Chondrocyte (in vitro differentiated cells): ENCODE data around the gene AGO3. TPM values are rescaled to one million over a fixed set of nuclear protein-coding genes. Genes with fewer than 3 reads are reported as not detected.

Experiments
- DNase-seq: peaks from one replicate; pipeline ENCODE4 v3.0.0; 2021; ENCODE audit warnings: mixed read lengths, low spot score
- H3K27ac Mint-ChIP-seq: one replicate; pipeline ENCODE4 v1.8.0; 2021; ENCODE audit warnings: mild to moderate bottlenecking, moderate library complexity, mixed read lengths; ENCODE audit not compliant: unreplicated experiment
- H3K27me3 Mint-ChIP-seq: 2 replicates; pipeline ENCODE4 v1.8.0; 2021; ENCODE audit warnings: low read depth, mixed read lengths
- H3K36me3 Mint-ChIP-seq: 2 replicates; pipeline ENCODE4 v1.8.0; 2021; ENCODE audit warnings: low read depth, mixed read lengths
- H3K4me1 Mint-ChIP-seq: 2 replicates; pipeline ENCODE4 v1.8.0; 2021; ENCODE audit warnings: low read depth, mild to moderate bottlenecking, mixed read lengths
- H3K4me3 Mint-ChIP-seq: one replicate; pipeline ENCODE4 v1.8.0; 2021; ENCODE audit warnings: mild to moderate bottlenecking, moderate library complexity, mixed read lengths; ENCODE audit not compliant: unreplicated experiment
- H3K9me3 Mint-ChIP-seq: 2 replicates; pipeline ENCODE4 v1.8.0; 2021; ENCODE audit warnings: low read depth, mixed read lengths
- total RNA-seq: library from RNA; stranded (reverse); gene quantifications from 3 replicates; pipeline ENCODE4 v1.2.1, GENCODE V29; 2021
- TF ChIP-seq, protein P1 (sequence below): fragments of 200-600 bp; sonication (generic); IDR thresholded peaks from 2 replicates; pipeline ENCODE4 v1.5.0; 2021; ENCODE audit warnings: antibody characterized with exemption, mild to moderate bottlenecking, moderate library complexity

Gene AGO3
- total RNA-seq, 1 donor from 2014 or later: 26.1 TPM

DNA sequence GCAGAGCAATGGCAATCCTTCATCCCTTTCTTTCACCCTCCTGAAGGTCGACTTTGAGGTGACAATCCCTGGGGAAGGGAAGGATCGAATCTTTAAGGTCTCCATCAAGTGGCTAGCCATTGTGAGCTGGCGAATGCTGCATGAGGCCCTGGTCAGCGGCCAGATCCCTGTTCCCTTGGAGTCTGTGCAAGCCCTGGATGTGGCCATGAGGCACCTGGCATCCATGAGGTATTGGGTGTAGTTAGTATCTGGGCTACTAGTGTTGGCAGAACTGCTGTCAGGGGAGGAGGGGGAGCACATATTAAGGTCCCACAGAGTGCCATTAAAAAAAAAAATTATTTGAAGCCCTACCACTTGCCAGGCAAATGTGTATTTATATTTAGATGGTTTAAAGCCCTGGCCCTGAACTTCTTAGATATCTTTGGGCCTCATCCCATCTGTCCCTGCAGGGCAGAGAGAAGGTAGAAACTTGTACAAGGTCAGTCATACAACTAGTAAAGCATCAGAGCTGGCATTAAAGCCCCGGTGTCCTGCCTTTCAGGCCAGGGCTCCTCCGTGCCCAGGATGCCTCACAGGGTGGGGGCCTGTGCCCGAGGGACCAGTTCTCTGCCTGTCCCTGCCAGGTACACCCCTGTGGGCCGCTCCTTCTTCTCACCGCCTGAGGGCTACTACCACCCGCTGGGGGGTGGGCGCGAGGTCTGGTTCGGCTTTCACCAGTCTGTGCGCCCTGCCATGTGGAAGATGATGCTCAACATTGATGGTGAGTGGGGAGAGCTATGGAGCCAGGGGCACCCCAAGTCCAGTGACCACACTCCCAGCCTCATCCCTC is 37.6 kb upstream of the AGO3 start:
- H3K36me3 Mint-ChIP-seq: peaks cover 28% of the 10 kb centered on the region
- H3K27me3 Mint-ChIP-seq: no peaks in the 10 kb centered on the region
- no peaks in the 10 kb centered on the region for H3K9me3 Mint-ChIP-seq
- no peak overlapping the region for H3K4me3 Mint-ChIP-seq
- no peak overlapping the region for H3K27ac Mint-ChIP-seq
- TF ChIP-seq, protein P1, sequence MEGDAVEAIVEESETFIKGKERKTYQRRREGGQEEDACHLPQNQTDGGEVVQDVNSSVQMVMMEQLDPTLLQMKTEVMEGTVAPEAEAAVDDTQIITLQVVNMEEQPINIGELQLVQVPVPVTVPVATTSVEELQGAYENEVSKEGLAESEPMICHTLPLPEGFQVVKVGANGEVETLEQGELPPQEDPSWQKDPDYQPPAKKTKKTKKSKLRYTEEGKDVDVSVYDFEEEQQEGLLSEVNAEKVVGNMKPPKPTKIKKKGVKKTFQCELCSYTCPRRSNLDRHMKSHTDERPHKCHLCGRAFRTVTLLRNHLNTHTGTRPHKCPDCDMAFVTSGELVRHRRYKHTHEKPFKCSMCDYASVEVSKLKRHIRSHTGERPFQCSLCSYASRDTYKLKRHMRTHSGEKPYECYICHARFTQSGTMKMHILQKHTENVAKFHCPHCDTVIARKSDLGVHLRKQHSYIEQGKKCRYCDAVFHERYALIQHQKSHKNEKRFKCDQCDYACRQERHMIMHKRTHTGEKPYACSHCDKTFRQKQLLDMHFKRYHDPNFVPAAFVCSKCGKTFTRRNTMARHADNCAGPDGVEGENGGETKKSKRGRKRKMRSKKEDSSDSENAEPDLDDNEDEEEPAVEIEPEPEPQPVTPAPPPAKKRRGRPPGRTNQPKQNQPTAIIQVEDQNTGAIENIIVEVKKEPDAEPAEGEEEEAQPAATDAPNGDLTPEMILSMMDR: no peak
- peaks cover 9% of the 10 kb centered on the region for H3K4me1 Mint-ChIP-seq
- no peak for DNase-seq

DNA sequence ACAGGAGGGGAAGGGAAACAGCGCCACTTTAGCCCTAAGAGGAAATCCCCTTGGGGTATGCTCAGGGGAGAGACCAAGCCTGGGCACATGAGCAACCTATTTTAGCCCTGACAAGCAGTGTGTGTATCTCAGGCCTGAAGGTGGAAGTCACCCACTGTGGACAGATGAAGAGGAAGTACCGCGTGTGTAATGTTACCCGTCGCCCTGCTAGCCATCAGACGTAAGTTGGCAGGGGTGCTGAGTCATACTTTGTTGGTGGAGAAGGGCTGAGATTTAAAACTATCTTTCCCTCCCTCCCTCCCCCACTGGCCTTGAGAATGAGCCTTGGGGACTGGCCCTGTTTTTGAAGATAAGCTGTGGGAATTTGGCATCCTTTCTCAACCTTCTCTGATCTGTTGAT is 36.7 kb upstream of the AGO3 start:
- peaks cover 9% of the 10 kb centered on the region for H3K4me1 Mint-ChIP-seq
- no peak overlapping the region for H3K4me3 Mint-ChIP-seq
- H3K27me3 Mint-ChIP-seq: no peaks in the 10 kb centered on the region
- no peak for DNase-seq
- H3K9me3 Mint-ChIP-seq: no peaks in the 10 kb centered on the region
- peak overlapping the region; percentile 41 for H3K27ac Mint-ChIP-seq
- H3K36me3 Mint-ChIP-seq: peaks cover 28% of the 10 kb centered on the region
- TF ChIP-seq, protein P1: no peak

DNA sequence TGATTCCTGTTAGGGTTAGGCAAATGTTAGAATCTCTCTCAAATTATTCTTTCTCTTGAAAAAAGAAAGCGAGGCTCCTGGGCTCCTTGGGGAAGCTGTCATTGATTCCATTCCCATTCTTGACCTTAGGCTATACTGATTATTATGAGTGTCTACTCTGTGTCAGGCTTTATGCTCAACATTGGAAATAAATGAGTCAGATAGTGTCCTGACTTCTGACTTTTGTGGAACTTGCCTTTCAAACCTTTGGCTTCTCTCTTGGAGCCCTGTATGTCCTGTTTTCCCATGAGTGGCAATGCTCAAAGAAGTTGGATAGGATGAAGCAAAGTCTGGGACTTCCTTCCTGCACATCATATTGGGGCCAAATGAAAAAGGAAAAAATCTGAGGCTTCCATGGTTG is 36.2 kb upstream of the AGO3 start:
- Mint-ChIP-seq H3K36me3 (peaks cover 28% of the 10 kb centered on the region), H3K9me3 (no peaks in the 10 kb centered on the region), H3K27me3 (no peaks in the 10 kb centered on the region), H3K4me3 (no peak overlapping the region), H3K4me1 (peaks cover 9% of the 10 kb centered on the region), H3K27ac (peak overlapping the region; percentile 41)
- DNase-seq: no peak
- TF ChIP-seq, protein P1: no peak

DNA sequence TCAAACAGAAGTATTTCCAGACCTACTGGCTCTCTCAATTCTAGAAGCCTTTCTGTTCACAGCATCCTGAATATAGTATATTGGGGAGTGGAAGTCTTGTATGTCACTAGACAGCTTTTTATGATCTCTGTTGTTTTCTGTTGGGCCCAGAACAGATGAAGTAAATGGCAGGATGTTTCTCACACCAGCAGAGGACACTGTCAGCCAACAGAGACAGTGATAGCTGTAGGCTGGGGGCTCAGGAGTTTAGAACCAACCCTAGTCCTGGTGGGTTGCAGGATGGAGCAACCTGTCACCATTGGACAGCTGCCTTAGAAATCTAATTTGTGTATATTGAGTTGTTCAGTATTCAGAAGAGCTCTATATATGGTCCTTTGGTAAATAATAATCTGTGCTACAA is 31.0 kb upstream of the AGO3 start:
- DNase-seq: no peak
- Mint-ChIP-seq H3K27ac (no peak overlapping the region), H3K9me3 (no peaks in the 10 kb centered on the region), H3K4me1 (no peaks in the 10 kb centered on the region), H3K36me3 (peaks cover 28% of the 10 kb centered on the region), H3K27me3 (no peaks in the 10 kb centered on the region), H3K4me3 (no peak overlapping the region)
- TF ChIP-seq, protein P1: peak; percentile 19

DNA sequence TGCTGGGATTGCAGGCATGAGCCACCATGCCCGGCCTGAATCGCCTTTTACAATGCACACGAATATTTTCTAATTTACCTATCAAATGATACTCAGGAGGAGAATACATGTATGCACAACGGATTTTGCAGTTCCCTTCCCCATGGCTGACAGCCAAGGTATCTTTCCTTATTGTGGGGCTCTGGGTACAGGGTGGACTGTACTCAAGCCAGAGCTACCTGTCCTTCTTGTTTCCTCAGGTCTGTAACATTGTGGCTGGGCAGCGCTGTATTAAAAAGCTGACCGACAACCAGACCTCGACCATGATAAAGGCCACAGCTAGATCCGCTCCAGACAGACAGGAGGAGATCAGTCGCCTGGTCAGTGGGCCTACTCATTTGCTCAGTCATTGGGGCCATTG is 29.7 kb upstream of the AGO3 start:
- H3K27ac Mint-ChIP-seq: no peak overlapping the region
- H3K9me3 Mint-ChIP-seq: no peaks in the 10 kb centered on the region
- no peak for DNase-seq

More for the DNA sequence above, 29.7 kb upstream of the AGO3 start:
- Mint-ChIP-seq H3K4me1 (no peaks in the 10 kb centered on the region), H3K27me3 (no peaks in the 10 kb centered on the region), H3K4me3 (no peak overlapping the region), H3K36me3 (peaks cover 27% of the 10 kb centered on the region)
- TF ChIP-seq, protein P1: no peak
